AG08395 (cell line): ENCODE data around the gene SUOX.
"Not testable (repeated sequence)": the region's sequence is repeated elsewhere in the genome, so short reads cannot be mapped to it uniquely, and the experiment has no call there.

Source experiments
- DNase-seq: peaks from one replicate; pipeline ENCODE4 v3.0.0; 2012; ENCODE audit warnings: mixed read lengths, low spot score

The SUOX gene

GRCh38 chr12:55996715-55997534, at the start of gene SUOX:
Gene SUOX (plus strand): TSS chr12:55997276. CDS start chr12:56002222, 4,946 bp downstream.
- DNase-seq: peak; percentile 99

- no peak for DNase-seq
Observed at GRCh38 chr12:55955344-55955743, 41.7 kb upstream of the SUOX start.

- DNase-seq: peak; percentile 71
Observed at GRCh38 chr12:55955800-55956508, 41.1 kb upstream of the SUOX start.

- DNase-seq: no peak
Observed at GRCh38 chr12:55957106-55957859, 39.8 kb upstream of the SUOX start.

DNA sequence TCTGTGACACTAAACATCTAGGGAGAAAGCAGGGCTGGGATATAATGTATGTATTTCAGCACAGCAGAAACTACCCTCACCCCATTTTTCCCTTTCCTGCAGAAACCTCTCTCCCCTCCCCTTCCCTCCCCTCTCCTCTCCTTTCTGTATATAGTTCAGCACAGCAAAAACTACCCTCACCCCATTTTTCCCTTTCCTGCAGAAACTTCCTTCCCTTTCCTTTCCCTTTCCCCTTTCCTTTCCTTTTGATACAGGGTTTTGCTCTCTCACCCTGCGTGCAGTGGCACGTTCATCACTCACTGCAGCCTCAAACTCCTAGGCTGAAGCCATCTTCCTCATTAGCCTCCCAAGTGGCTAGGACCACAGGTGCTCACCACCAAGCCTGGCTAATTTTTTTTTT, 33.3 kb upstream of the SUOX start:
- no peak for DNase-seq

DNA sequence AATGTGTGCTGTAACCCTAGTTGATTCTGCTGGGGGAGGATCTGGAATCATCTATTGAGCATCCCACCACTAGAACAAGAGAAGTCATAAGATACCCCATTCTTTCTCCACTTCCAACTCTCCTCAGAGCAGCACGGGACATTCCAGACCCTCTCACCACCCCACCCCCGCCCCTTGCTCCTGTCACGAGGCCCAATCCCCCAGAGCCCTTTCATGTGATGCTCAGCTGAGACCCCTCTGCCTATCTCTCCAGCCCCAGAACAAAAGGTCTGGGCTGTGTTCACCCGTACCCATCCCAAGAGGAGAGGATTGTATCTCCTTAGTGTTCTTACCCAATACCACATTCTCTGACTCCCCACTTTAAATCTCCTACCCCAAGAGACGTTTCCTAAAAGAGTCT, 31.8 kb upstream of the SUOX start:
- DNase-seq: no peak

DNA sequence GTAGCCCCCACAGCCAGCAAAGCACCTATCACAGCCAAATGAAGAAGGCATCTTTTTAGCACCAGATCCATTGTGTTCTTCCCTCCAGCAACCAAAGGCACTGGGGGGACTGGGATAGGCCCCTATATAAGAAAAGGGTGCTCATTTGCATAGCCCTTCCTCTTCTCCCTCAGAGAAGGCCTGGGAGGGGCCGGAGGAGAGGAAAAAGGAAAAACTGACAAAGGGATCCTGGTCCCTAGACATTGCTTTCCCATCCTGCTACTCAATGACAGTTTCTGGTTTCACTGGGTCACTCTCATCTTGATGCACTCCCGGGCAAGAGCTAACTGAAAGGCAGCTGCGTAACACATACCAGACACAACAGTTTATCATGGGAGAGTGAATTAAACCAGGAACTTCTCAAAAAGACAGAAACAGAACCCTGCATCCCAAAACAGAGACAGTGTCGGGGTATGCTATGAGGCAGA, 31.1 kb upstream of the SUOX start, which contains the start of gene PMEL:
PMEL (minus strand) TSS at position 102 of the 467 bp plus-strand sequence; CDS start at position 71, 31 bp downstream.
- DNase-seq: no peak

GRCh38 chr12:55966408-55967281, 30.4 kb upstream of the SUOX start, which contains the start of gene CDK2:
Gene CDK2 (plus strand): TSS chr12:55966830. CDS start chr12:55967009, 179 bp downstream.
- DNase-seq: peak; percentile 96

DNA sequence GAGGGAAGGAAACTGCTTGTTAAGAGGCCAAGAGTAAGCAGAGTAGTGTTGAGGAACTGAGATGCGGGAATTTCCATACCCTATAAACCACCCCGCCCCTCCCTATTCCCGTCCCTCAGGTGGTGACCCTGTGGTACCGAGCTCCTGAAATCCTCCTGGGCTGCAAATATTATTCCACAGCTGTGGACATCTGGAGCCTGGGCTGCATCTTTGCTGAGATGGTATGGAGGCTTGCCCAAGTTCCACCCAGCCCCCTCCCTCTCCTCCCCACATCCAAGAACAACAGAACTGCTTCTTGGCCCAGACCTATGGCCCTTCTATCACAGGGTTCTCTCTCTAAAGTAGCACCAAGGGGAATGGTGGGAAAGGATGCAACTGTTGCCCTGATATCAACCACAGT, 27.7 kb upstream of the SUOX start:
- no peak for DNase-seq

DNA sequence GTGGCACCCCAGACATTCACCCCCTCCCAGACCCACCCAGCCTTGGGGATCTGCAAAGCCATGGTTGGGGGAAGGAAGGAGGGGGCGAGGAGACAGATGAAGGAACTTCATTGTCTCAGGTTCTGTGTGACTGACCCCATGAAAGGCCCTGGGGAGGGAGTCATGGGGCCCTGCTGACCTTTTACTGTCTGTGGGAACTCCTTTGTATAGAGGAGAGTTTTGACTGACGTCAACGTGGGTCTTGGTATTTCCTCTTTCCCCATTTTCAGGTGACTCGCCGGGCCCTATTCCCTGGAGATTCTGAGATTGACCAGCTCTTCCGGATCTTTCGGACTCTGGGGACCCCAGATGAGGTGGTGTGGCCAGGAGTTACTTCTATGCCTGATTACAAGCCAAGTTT, 26.3 kb upstream of the SUOX start:
- no peak for DNase-seq

- DNase-seq: peak; percentile 55
Observed at GRCh38 chr12:55972042-55972441, 25.0 kb upstream of the SUOX start.

DNA sequence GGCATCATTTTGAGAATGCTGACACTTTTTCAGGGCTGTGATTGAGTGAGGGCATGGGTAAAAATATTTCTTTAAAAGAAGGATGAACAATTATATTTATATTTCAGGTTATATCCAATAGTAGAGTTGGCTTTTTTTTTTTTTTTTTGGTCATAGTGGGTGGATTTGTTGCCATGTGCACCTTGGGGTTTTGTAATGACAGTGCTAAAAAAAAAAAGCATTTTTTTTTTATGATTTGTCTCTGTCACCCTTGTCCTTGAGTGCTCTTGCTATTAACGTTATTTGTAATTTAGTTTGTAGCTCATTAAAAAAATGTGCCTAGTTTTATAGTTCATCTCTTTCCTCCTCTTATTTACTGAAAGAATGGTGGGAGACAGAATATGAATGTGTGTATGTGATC, 24.6 kb upstream of the SUOX start:
- DNase-seq: no peak

DNA sequence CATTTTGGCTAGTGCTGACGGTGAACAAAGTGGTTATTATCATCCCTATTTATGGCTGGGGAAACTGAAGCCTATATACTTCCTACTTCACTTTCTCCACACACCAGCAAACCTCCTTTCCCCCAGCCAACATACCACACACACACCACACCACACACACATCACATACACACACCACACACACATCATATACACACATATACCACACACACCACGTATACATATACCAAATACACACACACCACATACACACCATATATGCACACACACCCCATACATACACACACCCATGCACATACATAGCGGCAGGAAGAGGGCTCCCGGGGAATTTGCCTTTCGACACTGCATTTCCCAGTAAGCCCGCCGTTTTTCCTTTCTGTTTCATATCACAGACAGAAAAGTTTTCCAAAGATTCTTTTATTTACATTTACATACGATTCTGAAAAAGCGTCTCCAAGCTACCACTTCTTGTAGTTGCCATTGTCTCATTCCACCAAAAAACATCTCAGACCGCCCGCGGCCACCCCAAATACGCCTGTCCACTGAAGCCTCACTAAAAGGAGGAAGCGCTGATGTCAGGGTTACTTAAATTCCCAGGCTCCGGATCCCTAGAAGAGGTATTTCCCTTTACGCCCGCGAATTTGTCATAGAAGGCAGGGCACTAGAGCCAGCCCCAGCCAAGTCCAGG, 24.0 kb upstream of the SUOX start:
- DNase-seq: no peak

DNA sequence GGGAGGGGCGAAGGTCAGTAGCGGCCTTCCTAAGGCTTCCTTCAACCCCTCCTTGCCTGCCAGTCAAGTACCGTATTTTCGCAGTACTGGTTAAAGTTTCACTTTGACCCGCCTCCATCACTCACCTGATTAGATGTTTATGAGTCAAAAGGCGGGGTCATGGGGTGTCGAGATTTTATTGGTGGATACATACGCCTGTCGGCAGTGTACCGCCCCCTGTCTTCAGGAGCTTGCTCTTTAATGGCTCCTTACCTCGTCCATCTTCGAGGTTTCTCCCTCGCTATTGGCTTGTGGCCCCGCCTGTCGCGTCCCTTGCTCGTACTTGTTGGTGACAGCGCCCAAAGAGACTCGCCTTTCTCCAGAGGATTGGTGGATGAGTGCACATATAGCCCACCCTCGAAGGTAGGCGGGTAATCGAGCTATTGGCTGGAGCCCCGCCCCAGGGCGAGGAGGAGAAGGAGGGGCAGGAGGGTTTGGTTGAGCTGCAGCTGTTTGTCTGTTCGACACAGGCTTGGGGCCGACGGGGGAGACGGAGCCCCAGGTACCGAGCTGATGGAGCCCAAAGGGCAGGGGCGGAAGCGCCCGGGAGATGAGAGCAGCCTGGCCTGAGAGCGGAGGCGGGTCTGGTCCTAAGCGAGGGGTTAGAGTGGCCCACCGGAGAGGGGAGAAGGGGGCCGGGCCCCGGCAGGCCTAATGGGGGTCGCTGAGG, 23.3 kb upstream of the SUOX start, which contains the start of gene RAB5B:
RAB5B (plus strand) TSS at position 480 of the 709 bp plus-strand sequence. CDS start 12,883 bp downstream, outside the sequence.
- peak; percentile 97 for DNase-seq

DNA sequence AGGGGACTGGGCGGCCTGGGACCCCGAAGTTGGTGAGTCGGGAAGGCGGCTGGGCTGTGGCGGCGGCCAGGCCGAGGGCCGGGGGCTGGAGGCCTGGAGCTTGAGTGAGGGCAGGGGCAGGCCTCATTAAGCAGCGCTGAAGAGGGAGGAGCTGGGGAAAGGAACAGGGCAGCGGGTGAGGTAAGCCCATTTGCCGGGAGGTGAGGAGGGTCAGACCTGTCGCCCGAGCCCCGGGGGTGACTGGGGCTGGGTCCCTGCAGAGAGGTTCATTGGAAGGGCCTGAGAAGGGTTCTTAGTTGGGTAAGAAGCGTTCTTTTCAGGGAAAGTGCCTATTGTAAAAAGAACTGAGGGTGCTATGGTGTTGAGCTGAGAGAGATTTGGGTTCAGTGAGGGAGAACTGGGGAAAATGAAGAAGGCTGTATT, 22.8 kb upstream of the SUOX start:
- peak; percentile 49 for DNase-seq

DNA sequence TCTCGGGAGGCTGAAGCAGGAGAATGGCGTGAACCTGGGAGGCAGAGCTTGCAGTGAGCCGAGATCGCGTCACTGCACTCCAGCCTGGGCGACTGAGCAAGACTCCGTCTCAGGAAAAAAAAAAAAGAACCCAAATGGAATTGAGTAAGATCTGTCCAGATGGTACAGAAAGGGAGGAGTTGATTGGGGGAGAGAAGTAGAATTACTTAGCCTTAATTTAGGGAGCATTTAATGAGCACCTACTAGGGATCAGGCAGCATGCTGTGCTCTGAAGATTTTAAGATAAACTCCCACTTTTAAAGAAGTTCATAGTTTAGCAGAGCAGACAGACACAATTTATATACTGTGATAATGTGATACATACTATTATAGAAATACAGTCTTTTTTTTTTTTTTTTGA, 18.7 kb upstream of the SUOX start:
- DNase-seq: no peak

GRCh38 chr12:55979069-55979468, 18.0 kb upstream of the SUOX start:
- no peak for DNase-seq

DNA sequence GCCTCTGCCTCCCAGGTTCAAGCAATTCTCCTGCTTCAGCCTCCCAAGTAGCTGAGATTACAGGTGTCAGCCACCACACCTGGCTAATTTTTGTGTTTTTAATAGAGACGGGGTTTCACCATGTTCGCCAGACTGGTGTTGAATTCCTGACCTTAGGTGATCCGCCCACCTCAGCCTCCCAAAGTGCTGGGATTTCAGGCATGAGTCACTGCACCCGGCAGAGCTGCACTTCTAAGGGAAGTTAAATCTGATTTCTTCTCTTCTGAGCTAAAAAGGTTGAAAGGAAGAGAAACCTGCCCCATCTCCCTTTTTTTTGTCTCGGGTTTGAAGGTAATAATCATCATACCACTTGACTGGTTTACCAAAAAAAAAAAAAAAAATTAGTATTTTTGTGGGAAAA, 15.2 kb upstream of the SUOX start:
- not testable (repeated sequence) for DNase-seq

GRCh38 chr12:55982319-55982936, 14.6 kb upstream of the SUOX start:
- DNase-seq: no peak
